HG03558 (cell line): Measurements from ENCODE around the gene AJAP1.
"Not testable (repeated sequence)": the region's sequence is repeated elsewhere in the genome, so short reads cannot be mapped to it uniquely, and the experiment has no call there.

Experiments
- ATAC-seq: cut with Tn5 transposase; IDR thresholded peaks from one replicate; pipeline ENCODE4 v1.9.1; 2021; ENCODE audit warnings: moderate number of reproducible peaks; ENCODE audit not compliant: unreplicated experiment; ENCODE audit errors: extremely low read depth

The AJAP1 gene

GRCh38 chr1:4653796-4654725 lies at the start of gene AJAP1:
Gene AJAP1 (plus strand): TSS chr1:4654609. CDS start chr1:4655426, 817 bp downstream.
- no peak for ATAC-seq

- no peak for ATAC-seq
Observed at GRCh38 chr1:4605158-4605557, 49.3 kb upstream of the AJAP1 start.

GRCh38 chr1:4611563-4612341 lies 42.7 kb upstream of the AJAP1 start:
- ATAC-seq: no peak

GRCh38 chr1:4612991-4613390 lies 41.4 kb upstream of the AJAP1 start:
- no peak for ATAC-seq

- no peak for ATAC-seq
Observed at GRCh38 chr1:4613606-4614370, 40.6 kb upstream of the AJAP1 start.

GRCh38 chr1:4614371-4615137 lies 39.9 kb upstream of the AJAP1 start:
- ATAC-seq: no peak

GRCh38 chr1:4615138-4615470 lies 39.3 kb upstream of the AJAP1 start:
- ATAC-seq: no peak

- ATAC-seq: no peak
Observed at GRCh38 chr1:4615501-4615900, 38.9 kb upstream of the AJAP1 start.

GRCh38 chr1:4616831-4617465 lies 37.5 kb upstream of the AJAP1 start:
- no peak for ATAC-seq

- ATAC-seq: no peak
Observed at GRCh38 chr1:4617506-4617905, 36.9 kb upstream of the AJAP1 start.

GRCh38 chr1:4618827-4619226 lies 35.6 kb upstream of the AJAP1 start:
- ATAC-seq: not testable (repeated sequence)

GRCh38 chr1:4621646-4622045 lies 32.8 kb upstream of the AJAP1 start:
- ATAC-seq: no peak

- no peak for ATAC-seq
Observed at GRCh38 chr1:4622821-4623220, 31.6 kb upstream of the AJAP1 start.

- no peak for ATAC-seq
Observed at GRCh38 chr1:4624141-4624715, 30.2 kb upstream of the AJAP1 start.

- ATAC-seq: no peak
Observed at GRCh38 chr1:4624801-4625200, 29.6 kb upstream of the AJAP1 start.

GRCh38 chr1:4626061-4626460 lies 28.3 kb upstream of the AJAP1 start:
- no peak for ATAC-seq

- no peak for ATAC-seq
Observed at GRCh38 chr1:4626560-4627319, 27.7 kb upstream of the AJAP1 start.

- ATAC-seq: no peak
Observed at GRCh38 chr1:4627353-4627752, 27.1 kb upstream of the AJAP1 start.
